GM23248 (cell line): ENCODE measurements around the gene SP3. TPM values are rescaled to one million over a fixed set of nuclear protein-coding genes. Genes with fewer than 3 reads are reported as not detected.

ENCODE experiments used
- DNase-seq: peaks from one replicate; pipeline ENCODE4 v3.0.0-alpha.2; 2015
- H2AFZ ChIP-seq: fragments of 200-600 bp; sonication (generic); 2 replicates; pipeline ENCODE4 v1.6.1; 2016; ENCODE audit warnings: antibody characterized with exemption
- H3F3A ChIP-seq: fragments of 200-600 bp; sonication (generic); 2 replicates; pipeline ENCODE4 v1.6.1; 2016; ENCODE audit warnings: mild to moderate bottlenecking, antibody characterized with exemption, mixed run types; ENCODE audit not compliant: insufficient read depth
- H3K27ac ChIP-seq: fragments of 200-600 bp; sonication (generic); 2 replicates; pipeline ENCODE4 v1.5.1; 2016; ENCODE audit warnings: mild to moderate bottlenecking
- H3K27me3 ChIP-seq: fragments of 200-600 bp; sonication (generic); replicated peaks from 2 replicates; pipeline ENCODE4 v1.6.1; 2016; ENCODE audit warnings: mild to moderate bottlenecking; ENCODE audit not compliant: insufficient read depth
- H3K36me3 ChIP-seq: fragments of 200-600 bp; sonication (generic); 2 replicates; pipeline ENCODE4 v1.6.1; 2016; ENCODE audit warnings: low read depth, mild to moderate bottlenecking
- H3K4me1 ChIP-seq: fragments of 200-600 bp; sonication (generic); 2 replicates; pipeline ENCODE4 v1.6.1; 2016; ENCODE audit warnings: mild to moderate bottlenecking; ENCODE audit not compliant: insufficient read depth
- H3K4me2 ChIP-seq: fragments of 200-600 bp; sonication (generic); one replicate; pipeline ENCODE4 v1.6.1; 2016; ENCODE audit warnings: mild to moderate bottlenecking; ENCODE audit not compliant: unreplicated experiment
- H3K4me3 ChIP-seq: fragments of 200-600 bp; sonication (generic); 2 replicates; pipeline ENCODE4 v1.5.1; 2016; ENCODE audit warnings: mild to moderate bottlenecking
- H3K79me2 ChIP-seq: fragments of 200-600 bp; sonication (generic); 2 replicates; pipeline ENCODE4 v1.6.1; 2016; ENCODE audit warnings: mild to moderate bottlenecking; ENCODE audit not compliant: insufficient read depth
- H3K9ac ChIP-seq: fragments of 200-600 bp; sonication (generic); 2 replicates; pipeline ENCODE4 v1.6.1; 2016; ENCODE audit warnings: mild to moderate bottlenecking
- H3K9me2 ChIP-seq: fragments of 200-600 bp; sonication (generic); 2 replicates; pipeline ENCODE4 v1.6.1; 2016; ENCODE audit warnings: mixed run types, mild to moderate bottlenecking, moderate library complexity; ENCODE audit not compliant: insufficient read depth
- H3K9me3 ChIP-seq: fragments of 200-600 bp; sonication (generic); one replicate; pipeline ENCODE4 v1.6.1; 2017; ENCODE audit warnings: low read depth
- H4K20me1 ChIP-seq: fragments of 200-600 bp; sonication (generic); 2 replicates; pipeline ENCODE4 v1.6.0; 2016; ENCODE audit not compliant: insufficient read depth
- EZH2 ChIP-seq: fragments of 200-600 bp; sonication (generic); IDR thresholded peaks from 2 replicates; pipeline ENCODE4 v1.6.1; 2018; ENCODE audit warnings: antibody characterized with exemption, mild to moderate bottlenecking; ENCODE audit not compliant: insufficient read depth, poor library complexity, severe bottlenecking
- EZH2phosphoT487 ChIP-seq: fragments of 200-600 bp; sonication (generic); IDR thresholded peaks from 2 replicates; pipeline ENCODE4 v1.6.1; 2018; ENCODE audit warnings: antibody characterized with exemption, moderate library complexity, mild to moderate bottlenecking, low read depth; ENCODE audit not compliant: insufficient read depth
- WGBS, 2 experiments: methylation state at CpG; one replicate each; pipeline ENCODE4 v1.1.6; 2015 to 2017; ENCODE audit warnings: low lambda C conversion rate in 2 of 2, low coverage in 1 of 2; ENCODE audit errors: missing lambda C conversion rate in 2 of 2; 5-methylcytosine and 5-hydroxymethylcytosine counted together
- in situ Hi-C: fragments of 300-500 bp; cut with MboI; formaldehyde crosslinking; loops from 2 replicates; pipeline ENCODE4 v1.15.0; 2020
- polyA plus RNA-seq: library from polyadenylated mRNA; unstranded; fragments of >200 nt; fragmentation: Nextera tagmentation; extraction: Ambion mirVana; gene quantifications from 2 replicates; pipeline ENCODE4 v1.2.1, GENCODE V29; 2016
- total RNA-seq: library from RNA; depleted of rRNA; stranded (reverse); fragments of >200 nt; shearing (Covaris generic); gene quantifications from 2 replicates; pipeline ENCODE4 v1.2.3, GENCODE V29; 2014

SP3 gene
- total and polyA plus RNA-seq, 2 experiments from 2014 or later = 27.7 to 78.8 TPM

DNA sequence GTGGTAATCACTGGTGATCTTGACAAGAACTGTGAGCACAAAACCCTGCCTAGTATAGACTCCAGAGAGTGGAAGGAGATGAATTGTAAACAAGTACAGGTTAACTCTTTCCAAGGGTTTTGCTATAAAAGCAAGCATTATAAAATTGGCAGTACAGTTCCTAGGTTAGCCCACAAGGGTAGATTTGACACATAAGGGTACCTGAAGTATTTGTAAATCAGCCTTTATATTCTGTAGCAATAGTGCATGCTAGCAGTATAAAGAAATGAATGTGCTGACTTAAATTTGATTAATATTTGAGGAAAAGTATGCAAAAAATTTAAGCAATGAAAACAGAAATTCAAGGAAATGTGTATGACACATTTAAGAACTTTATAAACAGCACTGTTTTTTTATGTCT, 42.4 kb downstream of the SP3 start:
- Histone ChIP-seq H3K36me3 (peaks cover 11% of the 10 kb centered on the region), H3K9me3 (no peaks in the 10 kb centered on the region)
- peak; percentile 12 for DNase-seq

DNA sequence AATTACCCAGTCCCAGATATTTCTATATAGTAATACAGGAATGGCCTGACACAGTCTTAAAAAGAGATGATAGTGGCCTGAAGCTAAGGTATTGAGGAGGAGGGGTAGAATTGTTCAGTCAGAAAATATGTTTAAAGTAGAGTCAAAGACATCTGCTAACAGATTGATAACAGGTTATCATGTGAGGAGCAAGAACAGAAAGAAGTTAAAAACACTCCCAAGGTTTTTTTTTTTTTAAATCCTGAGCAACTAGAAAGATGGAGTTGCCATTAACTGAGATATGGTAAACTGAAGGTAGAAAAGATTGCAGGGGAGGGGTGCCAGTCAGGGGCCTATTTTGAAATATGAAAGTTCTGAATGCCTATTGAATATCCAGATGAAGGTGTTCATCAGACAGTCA, 43.1 kb downstream of the SP3 start:
- Histone ChIP-seq H3K27ac (no peak overlapping the region), H3K36me3 (peaks cover 15% of the 10 kb centered on the region), H2AFZ (no peak overlapping the region), H3K4me2 (no peak overlapping the region), H3F3A (peaks cover 17% of the 10 kb centered on the region; the same call in 1 of the 2 replicates), H4K20me1 (peaks cover 7% of the 10 kb centered on the region; the same call in 1 of the 2 replicates), H3K9ac (no peak overlapping the region), H3K9me3 (no peaks in the 10 kb centered on the region), H3K27me3 (no peaks in the 10 kb centered on the region), H3K79me2 (peaks cover 100% of the 10 kb centered on the region), H3K4me1 (peaks cover 27% of the 10 kb centered on the region), H3K4me3 (no peak overlapping the region), H3K9me2 (no peaks in the 10 kb centered on the region)
- in situ Hi-C loops = no loop called here
- TF ChIP-seq EZH2phosphoT487 = no peak
- no peak for DNase-seq

More for the DNA sequence above, 42.4 kb downstream of the SP3 start:
- TF ChIP-seq EZH2phosphoT487 = no peak
- no peak for TF ChIP-seq EZH2
- in situ Hi-C loops = no loop called here
- Histone ChIP-seq H3K9ac (no peak overlapping the region), H3K79me2 (peaks cover 100% of the 10 kb centered on the region), H3K4me3 (peak overlapping the region; percentile 5; the same call in 1 of the 2 replicates), H3K4me2 (peak overlapping the region; percentile 58), H3K4me1 (peaks cover 27% of the 10 kb centered on the region), H2AFZ (no peak overlapping the region), H3K9me2 (no peaks in the 10 kb centered on the region), H3F3A (peaks cover 17% of the 10 kb centered on the region; the same call in 1 of the 2 replicates), H3K27ac (no peak overlapping the region), H3K27me3 (no peaks in the 10 kb centered on the region), H4K20me1 (peaks cover 7% of the 10 kb centered on the region; the same call in 1 of the 2 replicates)

DNA sequence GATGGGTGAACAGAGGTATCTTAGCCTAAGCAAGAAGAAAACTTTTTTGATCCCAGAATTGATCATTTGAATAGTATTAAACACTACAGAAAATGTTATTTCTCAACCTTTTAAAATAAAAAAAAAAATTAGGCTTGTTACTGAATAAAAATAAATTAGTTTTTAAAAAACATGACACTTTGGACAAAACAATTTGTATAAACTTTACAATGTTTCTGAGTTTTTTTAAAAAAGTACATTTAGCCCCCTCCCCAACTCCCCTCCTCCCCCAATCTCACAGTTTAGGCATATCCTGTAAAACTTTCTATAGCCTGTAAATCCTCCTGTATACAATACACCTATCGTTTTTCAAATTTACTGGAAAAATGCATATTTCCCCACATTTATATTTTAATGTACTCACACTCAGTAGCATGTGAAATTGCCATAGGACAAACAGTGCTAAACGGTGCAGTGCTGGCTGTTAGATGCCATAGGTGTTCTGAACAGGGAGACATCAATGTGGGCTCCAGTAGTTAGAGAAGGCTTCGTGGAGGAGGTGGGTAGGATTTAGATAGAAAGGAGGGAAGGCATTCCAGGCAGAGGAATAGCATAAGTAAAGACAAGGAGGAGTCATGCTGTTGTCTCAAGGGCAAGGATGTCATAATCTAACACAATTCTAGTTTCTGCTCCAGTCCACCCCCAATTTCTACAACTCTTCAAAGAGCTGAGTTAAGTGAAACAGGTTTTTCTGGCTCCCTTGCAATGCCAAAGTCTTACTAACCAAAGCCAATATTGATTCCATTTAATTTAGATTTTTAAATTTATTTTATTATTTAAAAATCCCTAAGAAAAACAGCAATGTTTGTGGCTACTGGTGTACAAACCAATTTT, 50.9 kb downstream of the SP3 start:
- Histone ChIP-seq H3K4me1 (peaks cover 12% of the 10 kb centered on the region; the same call in 1 of the 2 replicates), H3F3A (no peaks in the 10 kb centered on the region; the same call in 1 of the 2 replicates), H3K4me3 (no peak overlapping the region), H3K9me3 (no peaks in the 10 kb centered on the region), H3K79me2 (peaks cover 79% of the 10 kb centered on the region), H3K4me2 (no peak overlapping the region), H3K9me2 (no peaks in the 10 kb centered on the region), H3K27ac (no peak overlapping the region), H4K20me1 (no peaks in the 10 kb centered on the region), H3K36me3 (peaks cover 46% of the 10 kb centered on the region), H2AFZ (no peak overlapping the region), H3K9ac (no peak overlapping the region), H3K27me3 (no peaks in the 10 kb centered on the region)
- DNase-seq = no peak
- TF ChIP-seq EZH2 (no peak), EZH2phosphoT487 (no peak)
- WGBS, 2 experiments = 57 to 69% methylated on average over 3 of the region's 3 CpGs
- in situ Hi-C loops = no loop called here

DNA sequence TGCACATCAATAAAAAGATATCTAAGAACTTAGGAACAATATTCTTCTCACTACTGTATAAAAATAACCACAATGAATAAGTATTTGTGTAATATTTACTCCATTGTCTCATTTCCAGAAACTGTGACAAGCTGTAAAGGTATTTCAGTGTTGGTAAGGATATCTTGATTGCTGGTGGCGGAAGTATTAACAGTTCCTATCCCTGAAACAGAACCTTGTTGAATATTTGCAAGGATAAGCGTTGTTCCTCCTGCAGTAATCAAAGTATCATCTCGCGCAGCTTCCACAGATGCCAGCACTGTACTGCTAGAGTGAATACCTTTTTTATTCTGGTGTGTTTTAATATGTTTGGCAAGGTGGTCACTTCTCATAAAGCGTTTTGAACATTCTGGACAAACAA, 55.3 kb downstream of the SP3 start:
- no peaks in the 10 kb centered on the region for H3K27me3 ChIP-seq
- in situ Hi-C loops = no loop called here
- H3K4me2 ChIP-seq = no peak overlapping the region
- no peak for TF ChIP-seq EZH2
- no peak for TF ChIP-seq EZH2phosphoT487
- H2AFZ ChIP-seq = no peak overlapping the region
- H3K79me2 ChIP-seq = peaks cover 48% of the 10 kb centered on the region
- peaks cover 57% of the 10 kb centered on the region for H3K36me3 ChIP-seq
- H3K9me2 ChIP-seq = no peaks in the 10 kb centered on the region
- 98 to 99% methylated on average over 5 of the region's 5 CpGs for WGBS, 2 experiments
- no peak overlapping the region for H3K4me3 ChIP-seq
- peaks cover 12% of the 10 kb centered on the region; the same call in 1 of the 2 replicates for H3K4me1 ChIP-seq
- no peaks in the 10 kb centered on the region for H4K20me1 ChIP-seq
- DNase-seq = peak; percentile 30
- no peak overlapping the region for H3K27ac ChIP-seq
- no peak overlapping the region for H3K9ac ChIP-seq
- H3F3A ChIP-seq = no peaks in the 10 kb centered on the region; the same call in 1 of the 2 replicates
- no peaks in the 10 kb centered on the region for H3K9me3 ChIP-seq

DNA sequence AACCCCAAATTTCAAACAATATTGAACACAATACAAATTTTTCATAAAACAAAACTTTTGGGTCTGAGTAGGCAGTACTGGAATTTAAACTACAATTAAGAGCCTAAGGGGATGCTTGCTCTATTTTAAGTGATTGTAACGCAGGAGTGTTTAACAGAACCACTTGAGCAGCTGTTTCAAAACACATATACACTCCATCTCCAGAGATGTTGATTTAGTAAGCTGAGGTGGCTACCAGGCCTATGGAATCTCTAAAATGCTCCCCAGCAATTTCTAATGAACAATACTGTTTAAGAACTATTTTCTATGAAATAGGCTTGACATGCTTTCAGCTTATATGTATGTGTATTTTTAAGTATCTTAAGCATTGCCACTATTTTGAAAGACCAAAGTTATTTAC, 58.5 kb downstream of the SP3 start:
- Histone ChIP-seq H3K27ac (no peak overlapping the region), H3K9me3 (no peaks in the 10 kb centered on the region), H3K27me3 (no peaks in the 10 kb centered on the region), H3K36me3 (peaks cover 42% of the 10 kb centered on the region), H3K4me2 (no peak overlapping the region), H2AFZ (no peak overlapping the region), H3K9me2 (no peaks in the 10 kb centered on the region), H3K79me2 (peaks cover 16% of the 10 kb centered on the region; the same call in 1 of the 2 replicates), H3K4me1 (peaks cover 12% of the 10 kb centered on the region; the same call in 1 of the 2 replicates), H3K9ac (no peak overlapping the region), H3K4me3 (no peak overlapping the region), H4K20me1 (no peaks in the 10 kb centered on the region), H3F3A (no peaks in the 10 kb centered on the region; the same call in 1 of the 2 replicates)
- no peak for DNase-seq
- in situ Hi-C loops = no loop called here
- 100% methylated on average over 1 of the region's 1 CpG for WGBS, 2 experiments
- TF ChIP-seq EZH2 (no peak), EZH2phosphoT487 (no peak)
